Glomerular endothelial cell (primary cell): ENCODE results near the gene PIP4K2A. TPM values are rescaled to one million over a fixed set of nuclear protein-coding genes. Genes with fewer than 3 reads are reported as not detected.

Experiments used
- DNase-seq: peaks from one replicate; pipeline ENCODE4 v3.0.0-alpha.2; 2011; ENCODE audit warnings: low read depth, low spot score; ENCODE audit errors: extremely low read depth
- total RNA-seq: library from RNA; depleted of rRNA; stranded (reverse); fragments of >200 nt; gene quantifications from 2 replicates; pipeline ENCODE4 v1.2.3, GENCODE V29; 2015

PIP4K2A gene
- total RNA-seq, 1 donor from 2014 or later: 27.0 TPM

DNA sequence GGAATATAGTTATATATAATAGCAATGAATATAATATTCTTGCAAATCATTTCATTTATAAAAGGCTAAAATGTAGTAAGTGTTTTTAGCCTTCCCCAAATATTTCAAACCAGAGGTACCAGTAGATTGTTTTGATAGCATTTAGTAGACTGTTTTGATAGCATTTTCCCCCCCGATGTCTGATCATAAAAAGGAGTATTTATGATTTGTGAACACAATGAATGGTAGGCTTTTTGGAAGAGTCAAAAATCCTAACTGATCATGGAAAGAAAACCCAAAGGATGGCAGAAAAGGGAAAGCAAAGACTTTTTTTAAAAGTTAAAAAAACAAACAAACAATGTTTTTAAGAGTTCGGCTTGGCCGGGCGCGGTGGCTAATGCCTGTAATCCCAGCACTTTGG is 152.5 kb downstream of the PIP4K2A start:
- DNase-seq: no peak

GRCh38 chr10:22560913-22561239 is 153.5 kb downstream of the PIP4K2A start:
- no peak for DNase-seq

- DNase-seq: no peak
Observed at GRCh38 chr10:22560096-22560912, 154.1 kb downstream of the PIP4K2A start.

DNA sequence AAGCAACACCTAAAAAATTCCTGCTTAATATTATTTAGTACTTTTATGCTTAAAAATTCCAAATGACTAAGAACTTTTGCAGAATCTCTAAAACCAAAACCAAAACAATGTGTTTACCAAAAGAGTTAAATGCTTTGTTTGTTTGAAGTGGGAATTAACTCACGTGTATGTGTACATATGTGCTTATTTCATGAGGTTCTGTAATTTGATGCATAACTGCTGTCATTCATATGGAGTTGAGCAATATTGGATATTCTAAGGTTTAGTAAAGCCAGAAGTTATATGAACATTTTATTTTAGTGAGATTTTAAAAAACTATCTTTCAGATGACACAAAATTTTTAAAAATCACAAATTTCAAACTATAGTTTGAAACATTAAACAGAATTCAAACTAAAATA is 157.1 kb downstream of the PIP4K2A start:
- no peak for DNase-seq

- no peak for DNase-seq
Observed at GRCh38 chr10:22556774-22557173, 157.6 kb downstream of the PIP4K2A start.

DNA sequence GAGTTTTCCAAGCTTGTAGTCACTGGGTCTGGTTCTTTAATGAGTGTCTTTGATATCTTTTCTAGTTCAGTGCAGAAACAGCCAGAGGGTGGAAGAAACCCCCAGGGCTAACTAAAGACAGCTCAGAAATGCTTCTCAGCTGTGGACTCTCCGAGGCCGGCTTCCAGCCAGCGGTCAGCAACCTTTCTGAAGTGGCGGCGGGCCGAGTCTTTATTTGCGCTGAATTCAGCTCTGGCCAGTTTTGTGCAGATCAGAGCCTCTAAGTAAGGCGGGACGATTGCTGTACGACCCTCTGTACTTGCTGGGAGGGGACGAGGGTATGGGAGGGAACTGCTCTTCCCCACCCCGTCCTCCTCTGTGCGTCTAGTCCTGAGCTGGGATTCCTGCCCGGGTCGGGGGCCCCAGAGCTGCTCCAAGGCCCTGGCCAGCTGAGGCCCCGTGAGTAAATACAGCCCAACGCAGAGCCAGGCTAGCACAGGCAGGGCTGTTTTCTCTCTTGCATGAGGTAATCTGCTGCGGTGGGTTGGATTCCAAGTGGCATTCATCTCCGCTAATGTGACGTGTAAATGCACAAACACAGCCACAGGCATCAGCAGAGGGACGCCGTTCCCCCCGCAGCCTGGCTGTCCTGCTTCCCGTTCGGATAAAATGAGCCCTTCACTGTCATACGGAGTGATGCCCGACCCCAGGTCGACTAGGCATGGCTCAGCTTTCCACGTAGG is 159.8 kb downstream of the PIP4K2A start:
- DNase-seq: no peak

DNA sequence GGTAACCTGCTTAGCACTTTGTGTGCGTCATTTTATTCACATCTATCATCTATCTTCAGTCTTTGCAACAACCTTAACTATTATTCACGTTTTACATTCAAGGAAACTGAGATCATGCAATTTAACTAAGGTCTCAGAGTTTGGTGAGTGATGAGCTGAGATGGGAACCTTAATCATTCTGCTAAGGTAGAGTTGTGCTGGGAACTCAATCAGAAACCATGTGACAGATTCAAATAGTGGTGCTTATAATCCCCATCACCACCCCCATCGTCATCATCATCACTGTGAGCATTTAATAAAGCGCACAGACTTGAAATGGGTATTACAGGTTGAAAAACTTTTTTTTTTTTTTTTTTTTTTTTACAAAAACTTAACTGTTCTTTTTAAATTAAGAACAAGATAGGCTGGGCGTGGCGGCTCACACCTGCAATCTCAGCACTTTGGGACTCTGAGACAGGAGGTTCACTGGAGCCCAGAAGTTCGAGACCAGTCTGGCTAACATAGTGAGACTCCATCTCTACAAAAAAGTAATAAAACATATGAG is 160.9 kb downstream of the PIP4K2A start:
- no peak for DNase-seq

DNA sequence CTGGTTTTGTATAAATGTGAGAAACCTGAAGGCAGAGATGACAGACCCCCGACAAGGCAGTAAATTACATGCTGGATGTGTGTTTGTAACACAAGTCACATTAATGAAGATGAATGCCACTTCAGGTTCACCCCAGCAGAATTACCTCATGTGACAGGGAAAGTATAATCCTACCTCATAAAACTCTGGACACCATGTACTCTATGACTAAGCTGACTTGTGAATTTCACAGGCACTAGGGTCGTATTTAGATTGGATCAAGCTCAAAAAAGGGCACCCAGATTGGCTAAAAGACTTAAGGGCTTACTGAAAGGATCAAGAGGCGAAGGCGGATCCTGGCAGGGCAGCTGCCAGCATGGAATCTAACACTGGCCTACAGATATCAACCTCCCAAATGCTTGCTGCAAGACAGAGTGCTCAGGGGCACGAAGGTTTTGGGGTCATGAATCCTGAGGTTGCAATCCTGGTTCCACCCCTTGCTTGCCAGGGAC is 161.4 kb downstream of the PIP4K2A start:
- no peak for DNase-seq

DNA sequence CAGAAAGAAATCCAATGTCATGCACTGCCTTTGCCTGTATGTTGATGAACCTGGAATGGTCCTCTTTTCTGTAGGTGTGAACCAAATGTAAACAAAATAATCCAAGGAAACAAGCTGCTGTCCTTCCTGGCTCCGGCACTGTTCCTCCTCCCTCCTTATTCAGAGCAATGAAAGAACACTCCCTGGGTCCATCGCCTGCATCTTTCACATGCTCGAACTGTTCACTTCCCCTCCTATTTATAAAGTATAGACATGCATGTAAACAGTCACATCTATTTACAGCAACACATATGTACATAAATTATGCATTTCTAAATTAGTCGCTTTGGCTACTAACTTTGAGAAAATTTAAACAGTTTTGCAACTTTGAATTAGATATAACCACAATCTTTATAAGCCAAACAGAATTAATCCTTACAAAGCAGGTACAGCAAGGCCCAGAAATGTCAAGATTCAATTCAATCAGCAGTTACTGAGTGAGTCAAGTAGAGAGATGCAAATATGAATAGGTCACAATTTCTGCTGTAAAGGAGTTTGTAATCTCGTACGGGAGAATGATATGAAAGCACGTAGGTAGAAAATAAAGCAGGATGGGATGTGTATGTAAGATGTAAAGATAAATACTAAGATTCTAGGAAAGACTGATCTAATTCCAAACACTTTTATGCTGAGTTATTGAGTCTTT is 162.6 kb downstream of the PIP4K2A start:
- no peak for DNase-seq

- no peak for DNase-seq
Observed at GRCh38 chr10:22550732-22551131, 163.6 kb downstream of the PIP4K2A start.

DNA sequence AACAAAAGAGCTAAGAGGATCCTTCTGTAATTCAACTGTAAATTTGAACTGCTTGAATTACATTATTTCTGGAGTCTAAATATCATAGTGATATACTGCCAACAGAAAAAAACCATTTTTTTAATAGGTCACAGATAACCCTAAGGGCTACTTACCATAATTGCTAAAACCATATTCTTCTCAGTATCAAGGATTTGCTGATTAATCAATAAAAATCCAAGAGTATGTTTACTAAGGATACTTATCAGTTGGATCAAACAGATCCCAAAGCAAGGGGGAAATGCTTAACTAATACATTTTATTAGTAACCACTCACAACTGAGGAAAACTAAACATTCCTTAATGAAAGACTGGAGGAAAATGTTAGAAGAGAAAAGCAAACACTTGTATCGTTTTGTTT is 166.0 kb downstream of the PIP4K2A start:
- no peak for DNase-seq

GRCh38 chr10:22545643-22546042 is 168.7 kb downstream of the PIP4K2A start:
- no peak for DNase-seq

DNA sequence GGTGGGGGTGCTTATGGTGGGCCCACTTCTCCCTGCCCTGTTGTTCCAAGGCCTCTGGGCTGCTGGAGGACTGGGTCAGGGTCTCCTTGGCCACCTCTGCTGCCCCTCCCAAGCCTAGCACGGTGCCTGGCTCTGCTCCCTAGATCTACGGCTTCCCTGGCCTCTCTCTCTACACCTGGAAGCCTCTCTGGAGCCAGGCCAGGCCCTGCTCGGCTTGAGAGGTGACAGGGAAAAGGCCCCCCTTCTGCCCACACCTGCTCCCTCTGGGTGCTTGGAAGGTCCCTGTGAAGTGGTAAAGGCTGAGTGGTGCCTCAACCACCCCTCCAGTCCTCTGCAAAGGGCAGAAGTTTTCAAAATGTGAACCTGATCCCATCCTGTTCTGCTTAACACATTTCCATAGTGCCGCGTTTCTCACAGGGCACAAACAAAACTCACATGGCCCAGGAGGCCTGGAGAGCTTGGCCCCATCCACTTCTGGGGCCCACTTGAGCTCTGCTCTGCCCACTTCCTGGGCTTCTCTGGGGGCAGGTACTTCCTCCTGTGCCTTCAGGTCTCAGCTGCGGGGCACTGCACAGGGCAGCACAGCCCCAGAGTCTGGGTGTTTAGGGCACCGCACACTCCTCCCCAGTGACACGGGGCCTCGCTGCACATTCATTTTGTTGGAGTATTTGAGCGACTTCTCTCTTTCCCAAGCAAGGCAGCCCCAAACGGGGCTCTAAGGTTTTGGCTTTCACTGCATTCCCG is 169.9 kb downstream of the PIP4K2A start:
- no peak for DNase-seq

GRCh38 chr10:22542773-22543172 is 171.6 kb downstream of the PIP4K2A start:
- DNase-seq: no peak

GRCh38 chr10:22541900-22542299 is 172.5 kb downstream of the PIP4K2A start:
- no peak for DNase-seq

- no peak for DNase-seq
Observed at GRCh38 chr10:22539579-22540298, 174.6 kb downstream of the PIP4K2A start.

- no peak for DNase-seq
Observed at GRCh38 chr10:22537810-22538209, 176.6 kb downstream of the PIP4K2A start.

GRCh38 chr10:22536620-22537019 is 177.8 kb downstream of the PIP4K2A start:
- no peak for DNase-seq

GRCh38 chr10:22534849-22535604 is 179.4 kb downstream of the PIP4K2A start:
- no peak for DNase-seq
